Neuronal stem cell (in vitro differentiated cells): Measurements from ENCODE around the gene OR56B1.

Experiments
- DNase-seq: peaks from one replicate; pipeline ENCODE4 v3.0.0-alpha.2; 2013; ENCODE audit warnings: low spot score
- H2AFZ ChIP-seq: one replicate; pipeline ENCODE4 v1.6.1; 2013; ENCODE audit warnings: mild to moderate bottlenecking, low read length, inconsistent platforms
- H2AK5ac ChIP-seq: 2 replicates; pipeline ENCODE4 v1.6.1; 2013; ENCODE audit warnings: low read depth, mild to moderate bottlenecking, inconsistent platforms, low read length, moderate library complexity, mixed read lengths
- H2BK120ac ChIP-seq: 2 replicates; pipeline ENCODE4 v1.6.1; 2013; ENCODE audit warnings: low read depth, mild to moderate bottlenecking, inconsistent platforms, low read length, moderate library complexity, mixed read lengths
- H2BK12ac ChIP-seq: one replicate; pipeline ENCODE4 v1.6.1; 2013; ENCODE audit warnings: low read length, inconsistent platforms
- H2BK15ac ChIP-seq: 2 replicates; pipeline ENCODE4 v1.6.1; 2013; ENCODE audit warnings: mild to moderate bottlenecking, low read length, inconsistent platforms, mixed read lengths
- H2BK5ac ChIP-seq: one replicate; pipeline ENCODE4 v1.6.1; 2013; ENCODE audit warnings: inconsistent platforms, mild to moderate bottlenecking, low read length, moderate library complexity
- H3K14ac ChIP-seq: one replicate; pipeline ENCODE4 v1.6.1; 2013; ENCODE audit warnings: low read length, inconsistent platforms
- H3K18ac ChIP-seq: 2 replicates; pipeline ENCODE4 v1.6.1; 2013; ENCODE audit warnings: low read length, inconsistent platforms
- H3K23ac ChIP-seq: 2 replicates; pipeline ENCODE4 v1.6.1; 2013; ENCODE audit warnings: low read depth, mild to moderate bottlenecking, mixed read lengths, low read length, inconsistent platforms; ENCODE audit not compliant: poor library complexity
- H3K27ac ChIP-seq: replicated peaks from 3 replicates; pipeline ENCODE4 v1.5.1; 2013; ENCODE audit warnings: low read length, inconsistent platforms
- H3K27me3 ChIP-seq, 3 experiments: 2 replicates each; pipeline ENCODE4 v1.6.1; 2013; ENCODE audit warnings: low read length in 3 of 3, mild to moderate bottlenecking in 2 of 3, inconsistent platforms in 1 of 3, low read depth in 1 of 3, mixed read lengths in 1 of 3, moderate library complexity in 1 of 3; ENCODE audit not compliant: control insufficient read depth in 3 of 3, insufficient read depth in 3 of 3
- H3K36me3 ChIP-seq, 2 donors: replicated peaks in 1 of 2; 2 replicates each; pipeline ENCODE4 v1.6.1; 2013; ENCODE audit warnings: low read length in 2 of 2; ENCODE audit not compliant: control insufficient read depth in 2 of 2, insufficient read depth in 2 of 2
- H3K4ac ChIP-seq: 2 replicates; pipeline ENCODE4 v1.6.1; 2013; ENCODE audit warnings: inconsistent platforms, mild to moderate bottlenecking, low read length, moderate library complexity
- H3K4me1 ChIP-seq, 2 donors: 1 replicate in 1 of 2; 2 replicates in 1 of 2; pipeline ENCODE4 v1.6.1; 2013; ENCODE audit warnings: low read length in 2 of 2, low read depth in 1 of 2; ENCODE audit not compliant: control insufficient read depth in 2 of 2, insufficient read depth in 1 of 2
- H3K4me2 ChIP-seq: one replicate; pipeline ENCODE4 v1.6.1; 2013; ENCODE audit warnings: mild to moderate bottlenecking, low read length, inconsistent platforms; ENCODE audit not compliant: insufficient read depth, poor library complexity, severe bottlenecking
- H3K4me3 ChIP-seq, 2 donors: 2 replicates each; pipeline ENCODE4 v1.5.1; 2013; ENCODE audit warnings: low read length in 2 of 2, mild to moderate bottlenecking in 2 of 2, inconsistent platforms in 1 of 2, moderate library complexity in 1 of 2
- H3K79me1 ChIP-seq: one replicate; pipeline ENCODE4 v1.6.1; 2013; ENCODE audit warnings: low read depth, mild to moderate bottlenecking, inconsistent platforms, low read length, moderate library complexity
- H3K9ac ChIP-seq: one replicate; pipeline ENCODE4 v1.6.1; 2013; ENCODE audit warnings: mild to moderate bottlenecking, low read depth, low read length, inconsistent platforms; ENCODE audit not compliant: poor library complexity
- H3K9me3 ChIP-seq, 2 donors: replicated peaks in 1 of 2; 2 replicates each; pipeline versions ENCODE3 to v1.6.1; 2013; ENCODE audit warnings: low read length in 2 of 2, mild to moderate bottlenecking in 2 of 2, inconsistent platforms in 1 of 2, low read depth in 1 of 2, mixed read lengths in 1 of 2, moderate library complexity in 1 of 2; ENCODE audit not compliant: control insufficient read depth in 2 of 2, insufficient read depth in 1 of 2
- H4K8ac ChIP-seq: one replicate; pipeline ENCODE4 v1.6.1; 2013; ENCODE audit warnings: low read depth, mild to moderate bottlenecking, inconsistent platforms, low read length, moderate library complexity
- H4K91ac ChIP-seq: one replicate; pipeline ENCODE4 v1.6.1; 2013; ENCODE audit warnings: low read length, low read depth, mild to moderate bottlenecking, inconsistent platforms; ENCODE audit not compliant: poor library complexity
- WGBS, 2 donors: extraction: QIAGEN DNeasy Blood & Tissue Kit; methylation state at CpG; one replicate each; pipeline ENCODE4 v1.1.7; 2013; ENCODE audit warnings: missing lambda C conversion rate in 2 of 2, mixed read lengths in 1 of 2; ENCODE audit not compliant: insufficient read length in 2 of 2, insufficient replicate concordance in 1 of 2; ENCODE audit errors: extremely low coverage in 2 of 2; 5-methylcytosine and 5-hydroxymethylcytosine counted together

The OR56B1 gene

GRCh38 chr11:5738431-5738830 lies 2.2 kb downstream of the OR56B1 start:
- H3K79me1 ChIP-seq, result no peaks in the 10 kb centered on the region
- no peak overlapping the region for H2BK12ac ChIP-seq
- H3K4me2 ChIP-seq, result no peak overlapping the region
- H3K23ac ChIP-seq, result no peak overlapping the region
- no CpG with 5 or more reads among the region's 1 CpG for WGBS, 2 donors
- no peak overlapping the region for H3K18ac ChIP-seq
- H4K91ac ChIP-seq, result no peak overlapping the region
- H2BK15ac ChIP-seq, result no peak overlapping the region
- H2AFZ ChIP-seq, result no peak overlapping the region
- no peak overlapping the region for H2BK120ac ChIP-seq
- H3K36me3 ChIP-seq, result no peaks in the 10 kb centered on the region
- H3K9ac ChIP-seq, result no peak overlapping the region
- no peak overlapping the region for H2BK5ac ChIP-seq
- no peak overlapping the region for H3K4ac ChIP-seq
- no peak overlapping the region for H3K14ac ChIP-seq
- no peaks in the 10 kb centered on the region for H3K27me3 ChIP-seq
- H4K8ac ChIP-seq, result no peak overlapping the region
- H2AK5ac ChIP-seq, result no peak overlapping the region
- H3K4me3 ChIP-seq, result no peak overlapping the region
- no peak overlapping the region for H3K27ac ChIP-seq
- H3K9me3 ChIP-seq, result no peaks in the 10 kb centered on the region
- peaks cover 0 to 6% of the 10 kb centered on the region in 2 donors for H3K4me1 ChIP-seq
- no peak for DNase-seq

- Histone ChIP-seq H3K4me1 (no peaks in the 10 kb centered on the region), H3K79me1 (no peaks in the 10 kb centered on the region), H3K18ac (no peak overlapping the region), H2BK120ac (no peak overlapping the region), H2BK12ac (no peak overlapping the region), H2AK5ac (no peak overlapping the region), H3K9ac (no peak overlapping the region), H4K91ac (no peak overlapping the region), H3K27me3 (no peaks in the 10 kb centered on the region), H2BK15ac (no peak overlapping the region), H3K36me3 (no peaks in the 10 kb centered on the region), H3K4ac (no peak overlapping the region), H3K9me3 (no peaks in the 10 kb centered on the region), H2BK5ac (no peak overlapping the region), H3K23ac (no peak overlapping the region), H2AFZ (no peak overlapping the region), H3K4me3 (no peak overlapping the region), H3K27ac (no peak overlapping the region), H3K14ac (no peak overlapping the region), H4K8ac (no peak overlapping the region), H3K4me2 (no peak overlapping the region)
- no peak for DNase-seq
- WGBS, 2 donors, result no CpG with 5 or more reads among the region's 3 CpGs
Observed at GRCh38 chr11:5746614-5747013, 10.4 kb downstream of the OR56B1 start.

- Histone ChIP-seq H4K91ac (no peak overlapping the region), H3K27me3 (no peaks in the 10 kb centered on the region), H3K9me3 (no peaks in the 10 kb centered on the region), H3K23ac (no peak overlapping the region), H2BK120ac (no peak overlapping the region), H2AFZ (no peak overlapping the region), H2BK5ac (no peak overlapping the region), H3K4me3 (no peak overlapping the region), H3K27ac (no peak overlapping the region), H3K36me3 (no peaks in the 10 kb centered on the region), H3K79me1 (no peaks in the 10 kb centered on the region), H3K4ac (no peak overlapping the region), H3K4me2 (no peak overlapping the region), H3K18ac (no peak overlapping the region), H2BK15ac (no peak overlapping the region), H3K9ac (no peak overlapping the region), H3K14ac (no peak overlapping the region), H4K8ac (no peak overlapping the region), H2AK5ac (no peak overlapping the region), H2BK12ac (no peak overlapping the region), H3K4me1 (no peaks in the 10 kb centered on the region)
- WGBS, 2 donors, result no CpG with 5 or more reads among the region's 3 CpGs
- no peak for DNase-seq
Observed at GRCh38 chr11:5749836-5750235, 13.6 kb downstream of the OR56B1 start.

GRCh38 chr11:5753943-5754342 lies 17.7 kb downstream of the OR56B1 start, which contains the start of gene OR52N4:
OR52N4 (plus strand) TSS chr11:5754243; CDS start chr11:5754741, 498 bp downstream.
- Histone ChIP-seq H3K14ac (no peak within 1 kb of the TSS), H2BK5ac (no peak within 1 kb of the TSS), H3K79me1 (no peaks in the 10 kb centered on the region), H4K8ac (no peak within 1 kb of the TSS), H3K4me1 (no peaks in the 10 kb centered on the region), H3K9ac (no peak within 1 kb of the TSS), H3K4ac (no peak within 1 kb of the TSS), H4K91ac (no peak within 1 kb of the TSS), H3K27ac (no peak within 1 kb of the TSS), H3K27me3 (no peaks in the 10 kb centered on the region), H3K9me3 (no peaks in the 10 kb centered on the region), H3K4me3 (no peak within 1 kb of the TSS), H2BK120ac (no peak within 1 kb of the TSS), H3K23ac (no peak within 1 kb of the TSS), H2AFZ (no peak within 1 kb of the TSS), H3K18ac (no peak within 1 kb of the TSS), H2BK12ac (no peak within 1 kb of the TSS), H3K4me2 (no peak within 1 kb of the TSS), H2BK15ac (no peak within 1 kb of the TSS), H2AK5ac (no peak within 1 kb of the TSS), H3K36me3 (no peaks in the 10 kb centered on the region)
- DNase-seq, result no peak
- WGBS, 2 donors, result no CpG with 5 or more reads among the region's 1 CpG
